Panc1 (cell line): ENCODE results near the gene COPZ2. TPM values are rescaled to one million over a fixed set of nuclear protein-coding genes. Genes with fewer than 3 reads are reported as not detected.

Experiments
- ATAC-seq: fragments of 200-7000 bp; cut with Tn5 transposase; 2 replicates; pipeline ENCODE4 v1.9.1; 2020; ENCODE audit warnings: mild to moderate bottlenecking, moderate library complexity
- BruUV-seq: library from RNA; stranded (reverse); fragments of 400-500 nt; replicated peaks from 2 replicates; lab custom pipeline; 2021; lab: Mats Ljungman, UMichigan
- CTCF ChIA-PET: fragments of 300-600 bp; sonication (Branson Sonifier 250); formaldehyde crosslinking; loops from one replicate; lab custom pipeline; 2022; ENCODE audit warnings: antibody characterized with exemption; lab: Charles Lee
- POLR2A ChIA-PET: fragments of 300-600 bp; sonication (Branson Sonifier 250); formaldehyde crosslinking; loops from one replicate; lab custom pipeline; 2022; ENCODE audit warnings: antibody characterized with exemption; lab: Charles Lee
- DNase-seq: peaks from one replicate; pipeline ENCODE4 v3.0.0-alpha.2; 2010; ENCODE audit warnings: low read depth, low spot score
- H3K27ac ChIP-seq: 2 replicates; pipeline ENCODE4 v1.5.1; 2011; ENCODE audit warnings: mild to moderate bottlenecking, low read length, inconsistent platforms
- H3K27me3 ChIP-seq: fragments of 200-500 bp; sonication (Bioruptor generic); 2 replicates; pipeline ENCODE4 v1.6.0; 2014; ENCODE audit warnings: low read length, inconsistent platforms; ENCODE audit not compliant: control insufficient read depth, insufficient read depth
- H3K36me3 ChIP-seq: fragments of 200-500 bp; sonication (Bioruptor generic); 2 replicates; pipeline ENCODE4 v1.5.1; 2014; ENCODE audit warnings: inconsistent platforms, mild to moderate bottlenecking, low read length, moderate library complexity; ENCODE audit not compliant: control insufficient read depth, insufficient read depth
- H3K4me1 ChIP-seq: 2 replicates; pipeline ENCODE4 v1.5.1; 2011; ENCODE audit warnings: inconsistent platforms, mild to moderate bottlenecking, low read length, moderate library complexity; ENCODE audit not compliant: control insufficient read depth, insufficient read depth
- H3K4me3 ChIP-seq, 2 experiments: 2 replicates each; pipeline ENCODE4 v1.5.1; 2011 to 2012; ENCODE audit warnings: low read depth in 2 of 2, low read length in 2 of 2, mild to moderate bottlenecking in 2 of 2, inconsistent platforms in 1 of 2, moderate library complexity in 1 of 2
- H3K9me3 ChIP-seq: fragments of 200-500 bp; sonication (Bioruptor generic); 2 replicates; pipeline ENCODE4 v1.5.1; 2014; ENCODE audit warnings: low read depth, mild to moderate bottlenecking, inconsistent platforms, low read length, moderate library complexity; ENCODE audit not compliant: control insufficient read depth, insufficient read depth
- CTCF ChIP-seq: fragments of 450-650 bp; IDR thresholded peaks from 2 replicates; pipeline ENCODE4 v1.5.1; 2017; ENCODE audit warnings: mild to moderate bottlenecking
- POLR2AphosphoS5 ChIP-seq: IDR thresholded peaks from 2 replicates; pipeline ENCODE4 v1.6.1; 2012; ENCODE audit warnings: mild to moderate bottlenecking, low read depth, low read length, moderate library complexity
- SIN3A ChIP-seq: IDR thresholded peaks from 2 replicates; pipeline ENCODE4 v1.6.1; 2012; ENCODE audit warnings: low read depth, mild to moderate bottlenecking, low read length, moderate library complexity, borderline replicate concordance; ENCODE audit not compliant: insufficient read depth
- TCF7L2 ChIP-seq: IDR thresholded peaks from 2 replicates; pipeline ENCODE4 v1.6.1; 2011; ENCODE audit warnings: mild to moderate bottlenecking, low read depth, low read length, inconsistent platforms
- in situ Hi-C: cut with HindIII; loops from 2 replicates; pipeline ENCODE4 v1.10.0; 2016; ENCODE audit warnings: low sequenced_read_pairs, low pct_unique_long_range_greater_than_20kb
- intact Hi-C: fragments of 100-400 bp; cut with micrococcal nuclease; formaldehyde crosslinking; loops from one replicate; pipeline ENCODE4 v1.10.0; 2022; ENCODE audit not compliant: unreplicated experiment
- total RNA-seq: library from RNA; stranded (reverse); gene quantifications from one replicate; pipeline ENCODE4 v1.2.1, GENCODE V29; 2021; ENCODE audit not compliant: unreplicated experiment
- TF ChIP-seq, protein P1 (sequence below), 2 experiments: IDR thresholded peaks; 2 replicates each; pipeline ENCODE4 v1.6.1; 2011 to 2012; ENCODE audit warnings: low read depth in 2 of 2, control low read depth in 1 of 2, low read length in 1 of 2, mild to moderate bottlenecking in 1 of 2, moderate library complexity in 1 of 2; ENCODE audit not compliant: insufficient read depth in 1 of 2

Gene COPZ2
- total RNA-seq, 1 experiment from 2014 or later: 5.4 TPM

GRCh38 chr17:47990962-47991731, 46.5 kb downstream of the COPZ2 start:
- no peak overlapping the region for H3K27ac ChIP-seq
- in situ Hi-C loops: no loop called here
- H3K27me3 ChIP-seq: no peaks in the 10 kb centered on the region
- DNase-seq: no peak
- H3K9me3 ChIP-seq: no peaks in the 10 kb centered on the region
- H3K4me1 ChIP-seq: peaks cover 16% of the 10 kb centered on the region
- POLR2A ChIA-PET: no interaction called here
- no peak overlapping the region for H3K4me3 ChIP-seq
- BruUV-seq: no TSS peak
- intact Hi-C loops: no loop called here
- TF ChIP-seq, protein P1, sequence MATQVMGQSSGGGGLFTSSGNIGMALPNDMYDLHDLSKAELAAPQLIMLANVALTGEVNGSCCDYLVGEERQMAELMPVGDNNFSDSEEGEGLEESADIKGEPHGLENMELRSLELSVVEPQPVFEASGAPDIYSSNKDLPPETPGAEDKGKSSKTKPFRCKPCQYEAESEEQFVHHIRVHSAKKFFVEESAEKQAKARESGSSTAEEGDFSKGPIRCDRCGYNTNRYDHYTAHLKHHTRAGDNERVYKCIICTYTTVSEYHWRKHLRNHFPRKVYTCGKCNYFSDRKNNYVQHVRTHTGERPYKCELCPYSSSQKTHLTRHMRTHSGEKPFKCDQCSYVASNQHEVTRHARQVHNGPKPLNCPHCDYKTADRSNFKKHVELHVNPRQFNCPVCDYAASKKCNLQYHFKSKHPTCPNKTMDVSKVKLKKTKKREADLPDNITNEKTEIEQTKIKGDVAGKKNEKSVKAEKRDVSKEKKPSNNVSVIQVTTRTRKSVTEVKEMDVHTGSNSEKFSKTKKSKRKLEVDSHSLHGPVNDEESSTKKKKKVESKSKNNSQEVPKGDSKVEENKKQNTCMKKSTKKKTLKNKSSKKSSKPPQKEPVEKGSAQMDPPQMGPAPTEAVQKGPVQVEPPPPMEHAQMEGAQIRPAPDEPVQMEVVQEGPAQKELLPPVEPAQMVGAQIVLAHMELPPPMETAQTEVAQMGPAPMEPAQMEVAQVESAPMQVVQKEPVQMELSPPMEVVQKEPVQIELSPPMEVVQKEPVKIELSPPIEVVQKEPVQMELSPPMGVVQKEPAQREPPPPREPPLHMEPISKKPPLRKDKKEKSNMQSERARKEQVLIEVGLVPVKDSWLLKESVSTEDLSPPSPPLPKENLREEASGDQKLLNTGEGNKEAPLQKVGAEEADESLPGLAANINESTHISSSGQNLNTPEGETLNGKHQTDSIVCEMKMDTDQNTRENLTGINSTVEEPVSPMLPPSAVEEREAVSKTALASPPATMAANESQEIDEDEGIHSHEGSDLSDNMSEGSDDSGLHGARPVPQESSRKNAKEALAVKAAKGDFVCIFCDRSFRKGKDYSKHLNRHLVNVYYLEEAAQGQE (IDR thresholded peaks at IDR 0.05; ENCODE audit: insufficient read depth in 1 of 2, low read depth in 2 of 2, low read length in 1 of 2): no peak
- TF ChIP-seq CTCF: no peak
- ATAC-seq: no peak
- CTCF ChIA-PET: no interaction called here
- H3K36me3 ChIP-seq: no peaks in the 10 kb centered on the region

DNA sequence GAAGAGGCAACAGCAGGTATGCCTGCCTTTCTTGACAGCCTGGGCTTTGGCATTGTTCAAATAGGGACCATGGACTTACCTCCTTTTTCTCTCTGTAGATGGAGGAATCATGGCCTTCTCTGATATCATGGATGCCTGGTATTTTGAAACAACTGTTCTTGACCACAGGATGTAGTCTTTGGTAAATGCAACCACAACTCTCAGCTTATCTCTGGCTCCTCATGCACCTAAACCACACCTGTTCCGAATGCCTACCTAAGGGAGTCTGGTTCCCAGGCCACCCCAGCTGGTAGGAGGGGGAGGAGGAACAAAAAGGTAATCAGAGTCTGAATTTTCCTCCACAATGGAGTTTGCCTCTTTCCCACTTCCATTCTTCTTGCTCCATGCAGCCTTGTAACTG, 47.9 kb downstream of the COPZ2 start:
- intact Hi-C loops (no loop called here), in situ Hi-C loops (no loop called here)
- no peaks in the 10 kb centered on the region for H3K27me3 ChIP-seq
- POLR2A ChIA-PET: no interaction called here
- no peak for TF ChIP-seq CTCF
- TF ChIP-seq, protein P1 (IDR thresholded peaks at IDR 0.05; ENCODE audit: insufficient read depth in 1 of 2, low read depth in 2 of 2, low read length in 1 of 2): no peak
- TF ChIP-seq POLR2AphosphoS5: no peak
- TF ChIP-seq SIN3A: no peak
- no peak for TF ChIP-seq TCF7L2
- peaks cover 16% of the 10 kb centered on the region for H3K4me1 ChIP-seq
- H3K4me3 ChIP-seq: no peak overlapping the region
- no peaks in the 10 kb centered on the region for H3K9me3 ChIP-seq
- DNase-seq (no peak), ATAC-seq (no peak)
- no peak overlapping the region for H3K27ac ChIP-seq
- no peaks in the 10 kb centered on the region for H3K36me3 ChIP-seq
- CTCF ChIA-PET: no interaction called here
- no TSS peak for BruUV-seq
